Tibial nerve (tissue), 4 donors: ENCODE results near the gene PAMR1.

Experiments
- EP300 ChIP-seq, 2 donors: sonication (generic); formaldehyde crosslinking; IDR thresholded peaks; one replicate each; pipeline ENCODE4 v1.6.1; 2017; ENCODE audit warnings: antibody characterized with exemption in 2 of 2, mild to moderate bottlenecking in 1 of 2
- POLR2A ChIP-seq, 2 donors: fragments of 450-650 bp; IDR thresholded peaks; one replicate each; pipeline ENCODE4 v1.6.1; 2017; ENCODE audit warnings: antibody characterized with exemption in 2 of 2, mild to moderate bottlenecking in 2 of 2, moderate library complexity in 2 of 2
- TF ChIP-seq, protein P1 (sequence below), 5 experiments: fragments of 200-600 bp in 3 of 5; fragments of 450-650 bp in 2 of 5; sonication (generic) in 3 of 5; IDR thresholded peaks; one replicate each; pipeline ENCODE4 v1.5.1; 2016 to 2019; ENCODE audit warnings: antibody characterized with exemption in 5 of 5, mild to moderate bottlenecking in 3 of 5, moderate library complexity in 2 of 5

DNA sequence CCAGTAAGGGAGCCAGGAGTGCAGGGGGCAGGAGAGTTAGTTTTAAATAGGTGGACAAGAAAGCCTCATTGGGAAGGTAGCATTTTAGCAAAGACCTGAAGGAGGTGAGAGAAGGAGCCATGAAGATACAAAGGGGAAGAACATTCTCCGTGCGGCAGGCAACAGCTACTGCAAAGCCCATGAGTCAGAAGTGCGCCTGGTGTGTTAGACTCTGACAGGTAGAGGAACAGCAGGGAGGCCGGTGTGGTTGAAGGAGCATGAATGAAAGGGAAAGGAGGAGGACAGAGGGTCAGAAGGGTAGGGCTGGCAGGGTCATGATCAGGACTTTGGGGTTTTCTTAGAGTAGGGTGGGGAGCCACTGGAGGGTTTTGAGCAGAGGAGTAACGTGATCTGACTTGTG, 34.5 kb upstream of the PAMR1 start:
- TF ChIP-seq, protein P1, sequence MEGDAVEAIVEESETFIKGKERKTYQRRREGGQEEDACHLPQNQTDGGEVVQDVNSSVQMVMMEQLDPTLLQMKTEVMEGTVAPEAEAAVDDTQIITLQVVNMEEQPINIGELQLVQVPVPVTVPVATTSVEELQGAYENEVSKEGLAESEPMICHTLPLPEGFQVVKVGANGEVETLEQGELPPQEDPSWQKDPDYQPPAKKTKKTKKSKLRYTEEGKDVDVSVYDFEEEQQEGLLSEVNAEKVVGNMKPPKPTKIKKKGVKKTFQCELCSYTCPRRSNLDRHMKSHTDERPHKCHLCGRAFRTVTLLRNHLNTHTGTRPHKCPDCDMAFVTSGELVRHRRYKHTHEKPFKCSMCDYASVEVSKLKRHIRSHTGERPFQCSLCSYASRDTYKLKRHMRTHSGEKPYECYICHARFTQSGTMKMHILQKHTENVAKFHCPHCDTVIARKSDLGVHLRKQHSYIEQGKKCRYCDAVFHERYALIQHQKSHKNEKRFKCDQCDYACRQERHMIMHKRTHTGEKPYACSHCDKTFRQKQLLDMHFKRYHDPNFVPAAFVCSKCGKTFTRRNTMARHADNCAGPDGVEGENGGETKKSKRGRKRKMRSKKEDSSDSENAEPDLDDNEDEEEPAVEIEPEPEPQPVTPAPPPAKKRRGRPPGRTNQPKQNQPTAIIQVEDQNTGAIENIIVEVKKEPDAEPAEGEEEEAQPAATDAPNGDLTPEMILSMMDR (IDR thresholded peaks at IDR 0.05), result no peak
- TF ChIP-seq POLR2A (IDR thresholded peaks at IDR 0.05), result no peak
- no peak for TF ChIP-seq EP300 (IDR thresholded peaks at IDR 0.05)
